ENCODE data around the gene TLX2. TPM values are rescaled to one million over a fixed set of nuclear protein-coding genes. Genes with fewer than 3 reads are reported as not detected.

The TLX2 gene
- total and polyA plus RNA-seq, 2 of the 13 experiments (the other 11 are each of a cell fraction or from before 2014, with no cell fraction given) = 0.05 to 0.20 TPM

DNA sequence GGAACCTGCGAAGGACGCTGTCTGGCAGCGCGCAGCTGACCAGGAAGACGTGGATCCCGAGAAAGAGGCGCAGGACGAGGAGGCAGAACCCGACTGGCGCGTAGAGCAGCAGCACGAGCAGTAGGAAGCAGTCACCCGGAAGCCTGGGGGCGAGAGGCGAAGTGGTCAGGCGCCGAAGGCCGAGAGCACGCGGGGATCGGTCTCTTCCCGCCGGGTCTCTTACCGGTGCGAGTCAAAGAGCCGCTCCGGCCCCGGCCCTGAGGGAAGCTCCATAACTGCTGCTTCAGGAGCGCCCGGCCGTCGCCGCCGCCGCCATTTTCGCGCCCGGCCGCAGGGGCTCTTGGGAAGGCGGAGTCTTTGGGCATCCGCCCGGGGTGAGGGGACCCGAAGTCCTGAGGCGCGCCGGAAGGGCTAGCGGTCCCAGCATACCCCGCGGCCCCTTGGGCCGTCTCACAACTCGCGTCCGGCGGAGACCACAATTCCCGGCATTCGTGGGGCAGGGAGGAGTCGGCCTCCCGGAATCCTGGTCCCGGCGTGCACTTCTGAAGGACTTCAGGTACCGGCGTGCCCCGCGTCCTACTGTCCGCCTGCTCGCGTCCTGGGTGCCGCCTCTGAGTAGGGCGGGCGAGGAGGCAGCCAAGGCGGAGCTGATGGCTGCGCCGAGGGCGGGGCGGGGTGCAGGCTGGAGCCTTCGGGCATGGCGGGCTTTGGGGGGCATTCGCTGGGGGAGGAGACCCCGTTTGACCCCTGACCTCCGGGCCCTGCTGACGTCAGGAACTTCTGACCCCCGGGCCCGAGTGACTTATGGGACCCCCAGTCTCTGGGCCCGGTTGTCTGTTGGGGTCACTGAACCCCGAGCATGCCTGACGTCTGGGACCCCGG, 15.3 kb downstream of the TLX2 start, which contains the start of the genes AUP1 and HTRA2 (continued):
- peak; percentile 98 for TF ChIP-seq THAP11 (CRISPR knock-in tag; IDR thresholded peaks at IDR 0.05)
- TF ChIP-seq, protein P1, sequence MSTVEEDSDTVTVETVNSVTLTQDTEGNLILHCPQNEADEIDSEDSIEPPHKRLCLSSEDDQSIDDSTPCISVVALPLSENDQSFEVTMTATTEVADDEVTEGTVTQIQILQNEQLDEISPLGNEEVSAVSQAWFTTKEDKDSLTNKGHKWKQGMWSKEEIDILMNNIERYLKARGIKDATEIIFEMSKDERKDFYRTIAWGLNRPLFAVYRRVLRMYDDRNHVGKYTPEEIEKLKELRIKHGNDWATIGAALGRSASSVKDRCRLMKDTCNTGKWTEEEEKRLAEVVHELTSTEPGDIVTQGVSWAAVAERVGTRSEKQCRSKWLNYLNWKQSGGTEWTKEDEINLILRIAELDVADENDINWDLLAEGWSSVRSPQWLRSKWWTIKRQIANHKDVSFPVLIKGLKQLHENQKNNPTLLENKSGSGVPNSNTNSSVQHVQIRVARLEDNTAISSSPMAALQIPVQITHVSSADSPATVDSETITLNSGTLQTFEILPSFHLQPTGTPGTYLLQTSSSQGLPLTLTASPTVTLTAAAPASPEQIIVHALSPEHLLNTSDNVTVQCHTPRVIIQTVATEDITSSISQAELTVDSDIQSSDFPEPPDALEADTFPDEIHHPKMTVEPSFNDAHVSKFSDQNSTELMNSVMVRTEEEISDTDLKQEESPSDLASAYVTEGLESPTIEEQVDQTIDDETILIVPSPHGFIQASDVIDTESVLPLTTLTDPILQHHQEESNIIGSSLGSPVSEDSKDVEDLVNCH (CRISPR knock-in tag; IDR thresholded peaks at IDR 0.05) = no peak
- TF ChIP-seq, protein P2, sequence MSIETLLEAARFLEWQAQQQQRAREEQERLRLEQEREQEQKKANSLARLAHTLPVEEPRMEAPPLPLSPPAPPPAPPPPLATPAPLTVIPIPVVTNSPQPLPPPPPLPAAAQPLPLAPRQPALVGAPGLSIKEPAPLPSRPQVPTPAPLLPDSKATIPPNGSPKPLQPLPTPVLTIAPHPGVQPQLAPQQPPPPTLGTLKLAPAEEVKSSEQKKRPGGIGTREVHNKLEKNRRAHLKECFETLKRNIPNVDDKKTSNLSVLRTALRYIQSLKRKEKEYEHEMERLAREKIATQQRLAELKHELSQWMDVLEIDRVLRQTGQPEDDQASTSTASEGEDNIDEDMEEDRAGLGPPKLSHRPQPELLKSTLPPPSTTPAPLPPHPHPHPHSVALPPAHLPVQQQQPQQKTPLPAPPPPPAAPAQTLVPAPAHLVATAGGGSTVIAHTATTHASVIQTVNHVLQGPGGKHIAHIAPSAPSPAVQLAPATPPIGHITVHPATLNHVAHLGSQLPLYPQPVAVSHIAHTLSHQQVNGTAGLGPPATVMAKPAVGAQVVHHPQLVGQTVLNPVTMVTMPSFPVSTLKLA (IDR thresholded peaks at IDR 0.05) = peak; percentile 71
- no peak for TF ChIP-seq SSRP1 (CRISPR knock-in tag; IDR thresholded peaks at IDR 0.05)
- TF ChIP-seq DNMT3B (CRISPR knock-in tag; conservative IDR thresholded peaks at IDR 0.05) = no peak
- TF ChIP-seq ZNF572 (CRISPR knock-in tag; IDR thresholded peaks at IDR 0.05) = no peak; the same call in 1 of the 2 replicates
- TF ChIP-seq ZNF792 (CRISPR knock-in tag; IDR thresholded peaks at IDR 0.05) = no peak; the same call in none of the 2 replicates
- TF ChIP-seq ATAD3A (CRISPR knock-in tag; IDR thresholded peaks at IDR 0.05) = peak; percentile 64; the same call in 1 of the 2 replicates
- TF ChIP-seq ZNF766 (CRISPR knock-in tag; IDR thresholded peaks at IDR 0.05; ENCODE audit: borderline replicate concordance) = 0 out of 2 replicates have a peak, but pooled peaks have one; percentile 18
- TF ChIP-seq MIER3 (CRISPR knock-in tag; IDR thresholded peaks at IDR 0.05; ENCODE audit: borderline replicate concordance) = peak; percentile 92
- TF ChIP-seq, protein P3, sequence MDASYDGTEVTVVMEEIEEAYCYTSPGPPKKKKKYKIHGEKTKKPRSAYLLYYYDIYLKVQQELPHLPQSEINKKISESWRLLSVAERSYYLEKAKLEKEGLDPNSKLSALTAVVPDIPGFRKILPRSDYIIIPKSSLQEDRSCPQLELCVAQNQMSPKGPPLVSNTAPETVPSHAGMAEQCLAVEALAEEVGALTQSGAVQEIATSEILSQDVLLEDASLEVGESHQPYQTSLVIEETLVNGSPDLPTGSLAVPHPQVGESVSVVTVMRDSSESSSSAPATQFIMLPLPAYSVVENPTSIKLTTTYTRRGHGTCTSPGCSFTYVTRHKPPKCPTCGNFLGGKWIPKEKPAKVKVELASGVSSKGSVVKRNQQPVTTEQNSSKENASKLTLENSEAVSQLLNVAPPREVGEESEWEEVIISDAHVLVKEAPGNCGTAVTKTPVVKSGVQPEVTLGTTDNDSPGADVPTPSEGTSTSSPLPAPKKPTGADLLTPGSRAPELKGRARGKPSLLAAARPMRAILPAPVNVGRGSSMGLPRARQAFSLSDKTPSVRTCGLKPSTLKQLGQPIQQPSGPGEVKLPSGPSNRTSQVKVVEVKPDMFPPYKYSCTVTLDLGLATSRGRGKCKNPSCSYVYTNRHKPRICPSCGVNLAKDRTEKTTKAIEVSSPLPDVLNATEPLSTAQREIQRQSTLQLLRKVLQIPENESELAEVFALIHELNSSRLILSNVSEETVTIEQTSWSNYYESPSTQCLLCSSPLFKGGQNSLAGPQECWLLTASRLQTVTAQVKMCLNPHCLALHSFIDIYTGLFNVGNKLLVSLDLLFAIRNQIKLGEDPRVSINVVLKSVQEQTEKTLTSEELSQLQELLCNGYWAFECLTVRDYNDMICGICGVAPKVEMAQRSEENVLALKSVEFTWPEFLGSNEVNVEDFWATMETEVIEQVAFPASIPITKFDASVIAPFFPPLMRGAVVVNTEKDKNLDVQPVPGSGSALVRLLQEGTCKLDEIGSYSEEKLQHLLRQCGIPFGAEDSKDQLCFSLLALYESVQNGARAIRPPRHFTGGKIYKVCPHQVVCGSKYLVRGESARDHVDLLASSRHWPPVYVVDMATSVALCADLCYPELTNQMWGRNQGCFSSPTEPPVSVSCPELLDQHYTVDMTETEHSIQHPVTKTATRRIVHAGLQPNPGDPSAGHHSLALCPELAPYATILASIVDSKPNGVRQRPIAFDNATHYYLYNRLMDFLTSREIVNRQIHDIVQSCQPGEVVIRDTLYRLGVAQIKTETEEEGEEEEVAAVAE (CRISPR knock-in tag; IDR thresholded peaks at IDR 0.05; ENCODE audit: borderline replicate concordance) = peak; percentile 59; the same call in 1 of the 2 replicates
- TF ChIP-seq KLF6 (CRISPR knock-in tag; IDR thresholded peaks at IDR 0.05) = peak; percentile 60; the same call in 1 of the 2 replicates
- TF ChIP-seq, protein P4, sequence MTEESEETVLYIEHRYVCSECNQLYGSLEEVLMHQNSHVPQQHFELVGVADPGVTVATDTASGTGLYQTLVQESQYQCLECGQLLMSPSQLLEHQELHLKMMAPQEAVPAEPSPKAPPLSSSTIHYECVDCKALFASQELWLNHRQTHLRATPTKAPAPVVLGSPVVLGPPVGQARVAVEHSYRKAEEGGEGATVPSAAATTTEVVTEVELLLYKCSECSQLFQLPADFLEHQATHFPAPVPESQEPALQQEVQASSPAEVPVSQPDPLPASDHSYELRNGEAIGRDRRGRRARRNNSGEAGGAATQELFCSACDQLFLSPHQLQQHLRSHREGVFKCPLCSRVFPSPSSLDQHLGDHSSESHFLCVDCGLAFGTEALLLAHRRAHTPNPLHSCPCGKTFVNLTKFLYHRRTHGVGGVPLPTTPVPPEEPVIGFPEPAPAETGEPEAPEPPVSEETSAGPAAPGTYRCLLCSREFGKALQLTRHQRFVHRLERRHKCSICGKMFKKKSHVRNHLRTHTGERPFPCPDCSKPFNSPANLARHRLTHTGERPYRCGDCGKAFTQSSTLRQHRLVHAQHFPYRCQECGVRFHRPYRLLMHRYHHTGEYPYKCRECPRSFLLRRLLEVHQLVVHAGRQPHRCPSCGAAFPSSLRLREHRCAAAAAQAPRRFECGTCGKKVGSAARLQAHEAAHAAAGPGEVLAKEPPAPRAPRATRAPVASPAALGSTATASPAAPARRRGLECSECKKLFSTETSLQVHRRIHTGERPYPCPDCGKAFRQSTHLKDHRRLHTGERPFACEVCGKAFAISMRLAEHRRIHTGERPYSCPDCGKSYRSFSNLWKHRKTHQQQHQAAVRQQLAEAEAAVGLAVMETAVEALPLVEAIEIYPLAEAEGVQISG (CRISPR knock-in tag; IDR thresholded peaks at IDR 0.05) = peak; percentile 98
- peak; percentile 84; the same call in 1 of the 2 replicates for TF ChIP-seq ZBTB1 (CRISPR knock-in tag; IDR thresholded peaks at IDR 0.05; ENCODE audit: borderline replicate concordance)
- TF ChIP-seq SATB2 (CRISPR knock-in tag; IDR thresholded peaks at IDR 0.05) = no peak
- TF ChIP-seq, protein P5, sequence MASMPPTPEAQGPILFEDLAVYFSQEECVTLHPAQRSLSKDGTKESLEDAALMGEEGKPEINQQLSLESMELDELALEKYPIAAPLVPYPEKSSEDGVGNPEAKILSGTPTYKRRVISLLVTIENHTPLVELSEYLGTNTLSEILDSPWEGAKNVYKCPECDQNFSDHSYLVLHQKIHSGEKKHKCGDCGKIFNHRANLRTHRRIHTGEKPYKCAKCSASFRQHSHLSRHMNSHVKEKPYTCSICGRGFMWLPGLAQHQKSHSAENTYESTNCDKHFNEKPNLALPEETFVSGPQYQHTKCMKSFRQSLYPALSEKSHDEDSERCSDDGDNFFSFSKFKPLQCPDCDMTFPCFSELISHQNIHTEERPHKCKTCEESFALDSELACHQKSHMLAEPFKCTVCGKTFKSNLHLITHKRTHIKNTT (CRISPR knock-in tag; IDR thresholded peaks at IDR 0.05) = peak; percentile 88; the same call in 1 of the 2 replicates
- peak; percentile 66; the same call in 1 of the 2 replicates for TF ChIP-seq ZNF790 (CRISPR knock-in tag; IDR thresholded peaks at IDR 0.05; ENCODE audit: borderline replicate concordance)

All from HepG2 (cell line).